Mesothelial cell of epicardium (in vitro differentiated cells): ENCODE measurements around the gene EPB41L3. TPM values are rescaled to one million over a fixed set of nuclear protein-coding genes. Genes with fewer than 3 reads are reported as not detected.

Experiments used
- DNase-seq, 2 experiments: peaks; one replicate each; pipeline ENCODE4 v3.0.0; 2021; ENCODE audit warnings: low spot score in 2 of 2; ENCODE audit not compliant: unreplicated experiment in 2 of 2
- H3K27ac Mint-ChIP-seq: 2 replicates; pipeline ENCODE4 v1.8.0; 2021; ENCODE audit warnings: mixed read lengths
- H3K27me3 Mint-ChIP-seq: 2 replicates; pipeline ENCODE4 v1.8.0; 2021; ENCODE audit warnings: low read depth, mixed read lengths
- H3K36me3 Mint-ChIP-seq: 2 replicates; pipeline ENCODE4 v1.8.0; 2021; ENCODE audit warnings: mixed read lengths
- H3K4me1 Mint-ChIP-seq: 2 replicates; pipeline ENCODE4 v1.8.0; 2021; ENCODE audit warnings: mixed read lengths
- H3K4me3 Mint-ChIP-seq: 2 replicates; pipeline ENCODE4 v1.8.0; 2021; ENCODE audit warnings: mild to moderate bottlenecking, moderate library complexity, mixed read lengths
- H3K9me3 Mint-ChIP-seq: 2 replicates; pipeline ENCODE4 v1.8.0; 2021; ENCODE audit warnings: mixed read lengths
- total RNA-seq: library from RNA; stranded (reverse); gene quantifications from 3 replicates; pipeline ENCODE4 v1.2.1, GENCODE V29; 2021
- TF ChIP-seq, protein P1 (sequence below): fragments of 200-600 bp; sonication (generic); IDR thresholded peaks from one replicate; pipeline ENCODE4 v1.5.0; 2021; ENCODE audit warnings: antibody characterized with exemption; ENCODE audit not compliant: unreplicated experiment

Gene EPB41L3
- total RNA-seq, 1 donor from 2014 or later = 61.9 TPM

DNA sequence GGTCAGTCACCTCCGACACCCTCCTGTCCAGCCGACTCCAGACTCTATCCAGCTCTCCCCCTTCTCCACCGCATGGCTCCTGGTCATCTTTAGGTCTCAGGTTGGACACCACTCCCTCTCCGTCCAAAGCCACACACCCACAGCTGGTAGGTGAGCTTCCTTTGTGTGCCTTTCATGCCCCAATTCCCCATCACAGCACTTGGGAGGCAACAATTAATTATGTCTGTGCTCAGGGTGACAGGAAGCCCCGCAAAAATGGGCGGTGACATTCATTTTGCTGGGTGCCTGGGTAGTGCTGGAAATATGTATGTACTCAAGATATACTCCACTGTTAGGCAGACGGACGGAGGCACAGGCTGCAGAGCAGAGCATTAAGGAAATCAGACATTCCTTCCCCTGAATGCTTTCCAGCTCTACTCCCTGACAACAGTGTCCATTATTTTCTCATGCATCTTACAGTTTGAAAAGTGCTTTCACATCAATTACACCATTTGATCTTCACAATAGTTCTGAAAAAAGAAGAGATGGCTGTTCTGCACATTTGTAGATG lies 13.1 kb downstream of the EPB41L3 start:
- TF ChIP-seq, protein P1, sequence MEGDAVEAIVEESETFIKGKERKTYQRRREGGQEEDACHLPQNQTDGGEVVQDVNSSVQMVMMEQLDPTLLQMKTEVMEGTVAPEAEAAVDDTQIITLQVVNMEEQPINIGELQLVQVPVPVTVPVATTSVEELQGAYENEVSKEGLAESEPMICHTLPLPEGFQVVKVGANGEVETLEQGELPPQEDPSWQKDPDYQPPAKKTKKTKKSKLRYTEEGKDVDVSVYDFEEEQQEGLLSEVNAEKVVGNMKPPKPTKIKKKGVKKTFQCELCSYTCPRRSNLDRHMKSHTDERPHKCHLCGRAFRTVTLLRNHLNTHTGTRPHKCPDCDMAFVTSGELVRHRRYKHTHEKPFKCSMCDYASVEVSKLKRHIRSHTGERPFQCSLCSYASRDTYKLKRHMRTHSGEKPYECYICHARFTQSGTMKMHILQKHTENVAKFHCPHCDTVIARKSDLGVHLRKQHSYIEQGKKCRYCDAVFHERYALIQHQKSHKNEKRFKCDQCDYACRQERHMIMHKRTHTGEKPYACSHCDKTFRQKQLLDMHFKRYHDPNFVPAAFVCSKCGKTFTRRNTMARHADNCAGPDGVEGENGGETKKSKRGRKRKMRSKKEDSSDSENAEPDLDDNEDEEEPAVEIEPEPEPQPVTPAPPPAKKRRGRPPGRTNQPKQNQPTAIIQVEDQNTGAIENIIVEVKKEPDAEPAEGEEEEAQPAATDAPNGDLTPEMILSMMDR = no peak
- H3K4me1 Mint-ChIP-seq = peaks cover 22% of the 10 kb centered on the region
- no peak overlapping the region for H3K27ac Mint-ChIP-seq
- no peaks in the 10 kb centered on the region for H3K27me3 Mint-ChIP-seq
- H3K4me3 Mint-ChIP-seq = no peak overlapping the region
- H3K36me3 Mint-ChIP-seq = peaks cover 4% of the 10 kb centered on the region
- no peaks in the 10 kb centered on the region for H3K9me3 Mint-ChIP-seq
- no peak for DNase-seq

DNA sequence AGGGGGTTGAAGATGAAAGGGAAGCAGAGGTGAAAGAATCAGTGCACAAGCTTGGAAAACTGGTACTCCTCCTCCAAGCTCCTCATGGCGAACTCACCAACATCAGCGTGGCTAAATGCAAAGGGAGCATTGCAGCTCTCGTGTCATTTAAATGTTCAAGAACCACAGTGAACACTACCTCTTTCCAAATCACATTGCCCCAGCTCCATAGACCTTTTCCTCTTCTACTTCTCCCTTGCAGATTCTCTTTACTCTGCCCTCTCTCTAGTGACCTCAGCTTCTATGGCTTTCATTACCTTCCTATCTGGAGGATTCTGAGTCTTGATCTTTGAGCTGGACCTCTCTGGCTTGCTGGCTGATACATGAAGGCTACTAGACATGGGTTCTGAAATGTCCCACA lies 14.3 kb downstream of the EPB41L3 start:
- Mint-ChIP-seq H3K4me3 (no peak overlapping the region), H3K27ac (no peak overlapping the region), H3K4me1 (peaks cover 22% of the 10 kb centered on the region), H3K27me3 (no peaks in the 10 kb centered on the region), H3K9me3 (no peaks in the 10 kb centered on the region), H3K36me3 (peaks cover 3% of the 10 kb centered on the region)
- no peak for DNase-seq
- TF ChIP-seq, protein P1 = no peak

DNA sequence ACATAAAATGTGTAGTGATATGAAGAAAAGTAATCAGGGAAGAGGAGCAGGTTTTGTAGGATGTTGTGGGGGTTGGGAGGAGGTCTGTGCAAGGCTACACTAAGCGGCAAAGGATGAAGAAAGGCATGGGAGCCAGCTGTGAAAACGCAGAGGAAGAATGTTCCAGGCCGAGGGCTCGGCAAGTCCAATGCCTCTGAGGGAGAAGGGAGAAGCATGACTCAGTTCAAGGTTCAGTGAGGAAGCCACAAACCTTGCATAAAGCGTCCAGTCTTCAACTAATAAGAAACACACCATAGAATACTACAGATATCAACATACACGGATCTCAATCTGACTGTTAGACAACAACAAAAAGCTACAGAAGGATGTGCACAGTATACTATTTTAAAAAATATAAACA lies 16.2 kb downstream of the EPB41L3 start:
- Mint-ChIP-seq H3K9me3 (no peaks in the 10 kb centered on the region), H3K27ac (peak overlapping the region; percentile 18), H3K4me3 (no peak overlapping the region), H3K4me1 (peaks cover 20% of the 10 kb centered on the region), H3K36me3 (peaks cover 3% of the 10 kb centered on the region), H3K27me3 (no peaks in the 10 kb centered on the region)
- TF ChIP-seq, protein P1 = no peak
- DNase-seq = no peak

DNA sequence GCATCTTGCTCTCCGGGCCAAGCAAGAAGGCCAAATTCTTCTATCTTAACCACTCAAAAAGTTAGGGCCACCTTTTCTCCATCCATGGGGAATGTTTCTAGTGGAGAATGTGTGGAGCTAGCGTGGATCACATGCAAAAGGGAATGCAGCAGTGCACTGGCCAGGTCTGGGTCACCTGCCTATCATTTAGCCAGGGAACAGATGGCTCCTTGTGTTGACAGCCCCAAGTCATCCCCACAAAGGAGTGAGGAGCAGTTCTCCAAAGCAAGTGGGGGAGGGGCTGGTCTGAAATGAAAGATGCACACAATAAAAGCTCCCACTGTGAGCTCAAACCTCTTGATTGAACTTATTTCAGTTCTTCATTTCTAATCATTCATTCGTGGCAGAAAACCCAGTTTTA lies 19.1 kb downstream of the EPB41L3 start:
- DNase-seq = no peak
- no peaks in the 10 kb centered on the region for H3K27me3 Mint-ChIP-seq
- TF ChIP-seq, protein P1 = no peak
- H3K4me1 Mint-ChIP-seq = peaks cover 23% of the 10 kb centered on the region
- no peak overlapping the region for H3K4me3 Mint-ChIP-seq
- peaks cover 3% of the 10 kb centered on the region for H3K36me3 Mint-ChIP-seq
- no peaks in the 10 kb centered on the region for H3K9me3 Mint-ChIP-seq
- H3K27ac Mint-ChIP-seq = no peak overlapping the region

- Mint-ChIP-seq H3K9me3 (no peaks in the 10 kb centered on the region), H3K36me3 (peaks cover 3% of the 10 kb centered on the region), H3K27ac (no peak overlapping the region), H3K27me3 (no peaks in the 10 kb centered on the region), H3K4me3 (no peak overlapping the region), H3K4me1 (peaks cover 42% of the 10 kb centered on the region)
- DNase-seq = no peak
- TF ChIP-seq, protein P1 = no peak
Measured at GRCh38 chr18:5521000-5521399, 22.8 kb downstream of the EPB41L3 start.

DNA sequence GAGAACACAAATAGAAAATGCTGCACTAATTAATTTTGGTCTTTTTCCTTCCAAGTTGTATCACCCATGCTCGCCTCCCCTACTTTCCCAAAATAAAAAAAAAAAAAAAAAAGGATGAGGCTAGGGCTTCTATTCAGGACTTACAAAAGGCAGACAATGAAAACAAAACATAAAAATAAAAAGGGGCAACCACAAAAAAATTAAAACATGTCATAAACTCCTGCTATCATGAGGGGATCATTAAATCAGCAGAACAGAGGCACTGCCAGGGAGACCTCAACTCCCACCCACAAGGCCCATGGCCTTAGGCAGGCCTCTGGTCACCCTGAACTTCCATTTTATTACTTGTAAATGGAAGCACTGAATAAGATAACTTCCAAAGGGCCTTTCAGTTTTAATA lies 23.3 kb downstream of the EPB41L3 start:
- Mint-ChIP-seq H3K4me1 (peaks cover 48% of the 10 kb centered on the region), H3K9me3 (no peaks in the 10 kb centered on the region), H3K27me3 (no peaks in the 10 kb centered on the region), H3K36me3 (peaks cover 3% of the 10 kb centered on the region), H3K4me3 (no peak overlapping the region), H3K27ac (peak overlapping the region; percentile 72)
- TF ChIP-seq, protein P1 = no peak
- no peak for DNase-seq
